HG02852 (cell line): ENCODE results near the gene APOL3.
"Not testable (repeated sequence)": the region's sequence is repeated elsewhere in the genome, so short reads cannot be mapped to it uniquely, and the experiment has no call there.

Source experiments
- ATAC-seq: cut with Tn5 transposase; IDR thresholded peaks from one replicate; pipeline ENCODE4 v1.9.1; 2021; ENCODE audit warnings: mild to moderate bottlenecking, moderate library complexity; ENCODE audit not compliant: unreplicated experiment

APOL3 gene

DNA sequence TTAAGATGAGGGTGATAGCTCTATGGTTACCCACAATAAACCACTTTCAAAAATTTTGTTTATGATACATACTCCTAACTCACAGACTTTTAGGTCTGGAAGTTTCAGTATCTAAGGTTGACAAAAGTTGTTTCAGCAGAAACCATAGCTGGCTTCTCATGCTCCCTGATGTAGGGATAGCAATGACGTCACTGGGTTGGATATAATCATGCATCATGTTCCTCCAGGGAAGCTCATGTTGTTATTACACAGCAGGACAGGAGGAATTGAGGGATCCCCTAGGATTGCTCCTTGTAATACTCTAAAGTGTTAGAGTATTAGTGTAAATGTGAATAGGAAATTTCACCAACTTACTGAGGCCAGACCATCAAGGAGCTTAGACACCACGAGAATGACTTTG is 23.6 kb downstream of the APOL3 start:
- ATAC-seq, result no peak

- ATAC-seq, result no peak
Observed at GRCh38 chr22:36136475-36136874, 24.1 kb downstream of the APOL3 start.

DNA sequence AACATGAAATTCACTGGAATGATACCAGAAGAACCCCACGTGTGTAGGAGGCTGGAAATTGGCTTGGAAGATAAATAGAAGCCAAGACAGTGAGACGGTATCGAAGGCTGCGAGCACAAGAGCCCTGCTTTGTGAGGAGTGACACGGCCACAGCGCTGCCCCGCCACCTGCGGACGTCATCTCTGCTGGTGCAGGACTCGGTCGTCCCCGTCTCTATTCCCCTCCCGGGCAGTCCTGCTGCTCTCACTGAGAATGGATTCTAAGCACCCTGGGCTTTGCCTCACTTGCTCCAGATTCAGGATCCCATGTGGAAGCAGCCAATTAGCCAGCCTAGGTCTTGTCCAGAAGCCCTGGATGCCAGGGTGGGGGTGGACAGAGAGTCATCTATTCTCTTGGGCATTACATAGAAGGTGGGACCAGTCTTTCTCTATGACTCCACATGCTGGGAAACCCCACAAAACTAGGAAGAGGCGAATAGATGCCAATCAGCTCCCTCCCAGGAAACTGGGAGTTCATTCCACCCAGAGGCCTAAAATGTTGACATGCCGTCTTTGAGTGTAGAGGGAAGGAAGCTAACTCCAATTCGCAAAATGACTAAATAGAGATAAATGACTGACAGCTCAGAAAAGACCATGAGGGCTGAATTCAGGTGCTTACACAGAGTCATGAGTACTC is 25.1 kb downstream of the APOL3 start:
- no peak for ATAC-seq

DNA sequence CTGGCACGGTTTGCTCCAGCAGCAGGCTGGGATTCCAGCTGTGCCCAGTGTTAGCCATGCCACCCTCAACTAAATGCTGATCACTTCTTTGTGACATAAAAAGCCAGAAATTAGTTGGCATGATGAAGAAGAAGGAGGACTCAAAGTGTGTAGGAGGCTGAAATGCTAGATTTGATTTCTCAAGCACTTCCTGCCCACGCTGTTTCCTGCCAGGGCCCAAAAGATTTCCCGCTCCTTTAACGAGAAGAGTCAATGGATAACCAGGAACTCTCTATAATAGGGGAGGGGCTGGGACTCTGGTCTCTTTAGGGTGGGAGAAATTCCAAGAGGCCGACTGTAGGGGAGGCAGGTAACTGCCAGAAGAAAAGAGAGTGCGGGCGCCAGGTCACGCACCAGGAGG is 26.4 kb downstream of the APOL3 start:
- no peak for ATAC-seq

GRCh38 chr22:36131907-36132306 is 28.6 kb downstream of the APOL3 start:
- ATAC-seq, result no peak

- no peak for ATAC-seq
Observed at GRCh38 chr22:36129486-36130388, 30.8 kb downstream of the APOL3 start.

GRCh38 chr22:36129071-36129470 is 31.5 kb downstream of the APOL3 start:
- no peak for ATAC-seq

GRCh38 chr22:36125994-36126531 is 34.5 kb downstream of the APOL3 start:
- ATAC-seq, result no peak

DNA sequence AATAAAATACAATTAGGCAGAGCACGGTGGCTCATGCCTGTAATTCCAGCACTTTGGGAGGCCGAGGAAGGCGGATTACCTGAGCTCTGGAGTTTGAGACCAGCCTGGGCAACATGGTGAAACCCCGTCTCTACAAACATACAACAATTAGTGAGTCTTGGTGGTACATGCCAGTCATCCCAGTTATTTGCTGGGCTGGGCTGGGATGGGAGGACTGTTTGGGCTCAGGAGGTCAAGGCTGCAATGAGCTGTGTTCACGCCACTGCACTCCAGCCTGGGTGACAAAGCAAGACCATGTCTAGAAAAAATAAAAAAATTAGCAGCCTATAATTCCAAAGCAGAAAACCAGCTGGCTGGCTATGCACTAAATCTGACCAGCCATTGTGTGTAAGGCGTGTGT is 35.1 kb downstream of the APOL3 start:
- no peak for ATAC-seq

DNA sequence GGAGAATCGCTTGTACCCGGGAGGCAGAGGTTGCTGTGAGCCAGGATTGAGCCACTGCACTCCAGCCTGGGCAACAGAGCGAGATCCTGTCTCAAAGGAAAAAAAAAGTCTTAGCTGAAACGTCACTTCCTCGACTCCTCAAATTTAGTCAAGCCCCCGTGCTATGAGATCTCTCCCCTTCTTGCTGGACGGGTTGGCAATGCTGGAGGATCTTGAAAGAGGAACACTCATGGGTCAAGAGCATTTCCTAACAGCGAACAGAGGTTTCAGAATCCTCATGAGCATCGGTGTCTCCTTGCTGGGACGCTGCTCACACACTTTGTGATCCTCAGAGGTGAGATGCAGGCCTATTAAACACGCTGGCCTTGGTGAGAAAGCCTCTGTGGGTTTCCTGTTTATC is 35.9 kb downstream of the APOL3 start:
- ATAC-seq, result no peak

DNA sequence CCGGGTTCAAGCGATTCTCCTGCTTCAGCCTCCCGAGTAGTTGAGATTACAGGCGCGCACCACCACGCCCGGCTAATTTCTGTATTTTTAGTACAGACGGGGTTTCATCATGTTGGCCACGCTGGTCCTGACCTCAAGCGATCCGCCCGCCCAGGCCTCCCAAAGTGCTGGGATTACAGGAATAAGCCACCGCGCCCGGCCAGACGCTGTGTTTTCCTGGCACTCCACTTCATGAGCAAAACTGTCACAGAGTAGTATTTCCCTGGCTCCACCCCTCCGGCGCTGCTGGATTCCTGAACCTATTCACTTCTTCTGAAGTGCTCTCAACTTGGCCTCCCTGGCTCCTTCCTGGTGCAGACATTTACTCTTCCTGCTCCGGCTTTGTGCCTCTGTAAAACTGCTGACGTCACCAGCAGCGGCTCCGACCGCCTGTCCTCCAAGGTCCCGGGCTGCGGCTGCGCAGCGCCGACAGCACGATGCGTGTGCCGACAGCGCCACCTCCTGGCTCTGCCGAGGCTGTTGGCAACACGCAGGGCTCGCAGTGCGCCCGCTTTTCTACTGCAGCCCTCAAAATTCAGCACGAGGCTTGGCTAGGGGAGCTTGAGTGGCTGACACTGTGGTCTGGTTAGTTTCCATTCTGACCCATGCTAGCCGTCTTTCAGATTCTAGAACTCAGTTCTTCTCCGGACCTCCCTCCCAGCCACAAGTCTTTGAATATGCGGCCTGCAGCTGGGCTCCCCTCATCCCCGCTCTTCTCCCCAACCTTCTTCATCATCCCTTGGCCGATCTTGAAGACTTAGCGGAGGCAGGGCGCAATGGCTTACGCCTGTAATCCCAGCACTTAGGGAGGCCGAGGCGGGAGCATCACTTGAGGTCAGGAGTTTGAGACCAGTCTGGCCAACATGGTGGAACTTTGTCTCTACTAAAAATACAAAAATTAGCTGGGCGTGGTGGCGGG is 36.6 kb downstream of the APOL3 start:
- ATAC-seq, result no peak

DNA sequence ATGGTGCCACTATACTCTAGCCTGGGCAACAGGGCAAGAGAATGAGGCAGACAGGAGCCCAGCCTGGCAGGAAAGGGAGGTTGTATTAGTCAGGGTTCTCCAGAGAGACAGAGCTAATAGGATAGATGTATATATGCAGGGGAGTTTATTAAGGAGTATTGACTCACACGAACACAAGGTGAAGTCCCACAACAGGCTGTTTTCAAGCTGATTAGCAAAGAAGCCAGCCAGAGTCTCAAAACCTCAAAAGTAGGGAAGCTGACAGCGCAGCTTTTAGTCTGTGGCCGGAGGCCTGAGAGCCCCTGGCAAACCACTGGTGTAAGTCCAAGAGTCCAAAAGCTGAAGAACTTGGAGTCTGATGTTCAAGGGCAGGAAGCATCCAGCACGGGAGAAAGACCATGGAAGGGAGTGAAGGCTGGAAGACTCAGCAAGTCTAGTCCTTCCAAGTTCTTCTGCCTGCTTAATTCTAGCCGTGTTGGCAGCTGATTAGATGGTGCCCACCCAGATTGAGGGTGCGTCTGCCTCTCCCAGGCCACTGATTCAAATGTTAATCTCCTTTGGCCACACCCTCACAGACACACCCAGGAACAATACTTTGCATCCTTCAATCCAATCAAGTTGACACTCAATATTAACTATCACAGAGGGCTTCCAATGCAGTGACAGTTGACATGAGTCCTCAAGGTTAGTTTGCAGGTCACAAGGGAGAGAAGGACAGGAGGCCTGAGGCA is 39.8 kb downstream of the APOL3 start:
- ATAC-seq, result not testable (repeated sequence)

- ATAC-seq, result no peak
Observed at GRCh38 chr22:36117053-36117554, 43.5 kb downstream of the APOL3 start.

DNA sequence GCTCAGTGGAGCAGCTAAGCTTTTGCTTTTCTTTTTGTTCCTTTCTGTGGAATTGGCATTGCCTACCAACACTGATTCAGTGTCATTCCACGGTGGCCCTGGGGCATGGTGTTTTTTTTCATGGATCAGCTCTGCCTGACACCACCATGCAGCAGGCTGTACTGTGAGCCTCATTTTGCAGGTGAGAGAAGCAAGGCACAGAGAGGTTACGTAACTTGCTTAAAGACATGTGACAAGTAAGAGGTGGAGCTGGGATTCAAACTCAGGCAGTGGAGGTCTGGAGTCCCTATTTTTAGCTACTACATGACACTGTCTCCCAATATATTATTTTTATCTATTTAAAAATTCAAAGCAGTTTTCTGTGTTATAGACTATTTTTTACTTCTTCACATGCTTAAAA is 44.4 kb downstream of the APOL3 start:
- no peak for ATAC-seq

DNA sequence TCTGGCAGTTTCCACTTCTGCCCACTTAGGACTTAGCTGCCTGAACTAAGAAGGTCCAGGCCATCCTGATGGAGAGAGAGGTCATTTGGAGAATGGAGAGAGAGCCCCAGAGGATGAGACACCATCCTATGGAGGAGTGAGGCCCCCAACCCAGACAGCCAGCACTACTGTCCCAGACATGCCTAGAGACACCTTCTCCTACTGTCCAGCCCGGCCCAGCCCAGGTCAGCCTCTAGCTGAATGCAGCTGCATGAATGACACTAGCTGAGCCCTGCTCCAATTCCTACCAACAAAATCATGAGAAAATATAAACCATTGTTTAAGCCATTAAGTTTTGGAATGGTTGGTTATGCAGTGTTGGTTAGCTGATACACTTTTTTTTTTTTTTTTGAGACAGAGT is 47.4 kb downstream of the APOL3 start:
- ATAC-seq, result no peak

DNA sequence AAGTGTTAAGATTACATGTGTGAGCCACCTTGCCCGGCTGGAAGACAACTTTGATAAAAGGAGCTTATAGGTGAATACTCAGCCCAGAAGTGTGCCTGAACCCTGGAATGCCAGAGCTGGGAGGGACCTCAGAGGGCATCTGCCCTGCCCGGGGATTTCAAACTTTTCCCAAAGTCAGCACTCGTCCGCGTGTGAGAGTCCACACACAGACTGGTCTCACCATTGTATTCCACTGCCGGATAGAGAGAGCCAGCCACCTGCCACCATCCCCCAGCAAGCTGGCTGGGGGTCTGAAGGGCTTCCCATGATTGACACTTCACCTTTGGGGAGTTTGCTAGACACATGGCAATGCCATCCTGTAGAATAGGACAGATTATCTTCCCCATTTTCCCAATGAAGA is 49.2 kb downstream of the APOL3 start:
- ATAC-seq, result no peak

DNA sequence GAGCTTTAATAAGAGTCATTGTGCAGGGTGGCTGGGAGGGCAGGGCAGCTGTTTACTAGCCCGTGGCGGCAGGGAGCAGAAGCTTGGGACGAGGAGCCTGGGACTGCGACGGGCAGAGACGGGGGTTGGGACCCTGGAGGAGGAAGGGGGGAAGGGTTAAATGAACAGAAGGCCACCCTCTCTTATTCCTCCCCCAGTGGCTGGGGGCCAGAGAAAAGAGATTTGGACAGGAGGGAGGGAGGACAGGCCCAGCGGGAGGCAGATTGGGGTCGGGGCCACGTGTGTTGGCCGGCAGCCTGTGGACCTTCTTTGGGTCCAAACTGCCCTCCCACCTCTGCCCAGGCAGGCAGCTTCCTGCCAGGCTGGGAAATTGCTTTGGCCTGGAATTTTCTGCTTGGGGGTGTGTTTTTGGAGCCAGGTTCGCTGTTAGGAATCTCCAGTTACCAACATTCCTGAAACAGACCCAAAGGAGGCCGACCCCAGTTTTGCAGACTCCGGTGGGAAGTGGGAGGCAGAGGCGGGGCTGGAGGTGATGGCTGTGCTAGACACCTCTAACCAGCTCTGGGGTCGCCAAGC is 50.2 kb downstream of the APOL3 start:
- no peak for ATAC-seq

DNA sequence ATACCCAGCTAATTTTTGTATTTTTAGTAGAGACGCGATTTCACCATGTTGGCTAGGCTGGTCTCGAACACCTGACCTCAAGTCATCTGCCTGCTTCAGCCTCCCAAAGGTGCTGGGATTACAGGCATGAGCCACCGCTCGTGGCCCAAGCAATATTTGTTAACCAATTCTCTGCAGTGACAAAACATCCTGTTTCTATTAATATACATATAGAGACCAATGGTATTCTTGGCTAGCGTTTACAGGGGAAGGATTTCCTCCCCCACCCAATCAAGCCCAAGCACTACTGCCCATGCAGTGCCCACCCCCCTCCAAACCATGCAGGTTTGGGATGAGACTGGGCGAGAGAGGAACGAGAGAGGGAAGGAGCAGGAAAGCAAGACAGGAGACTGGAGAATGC is 53.1 kb downstream of the APOL3 start:
- ATAC-seq, result no peak

- ATAC-seq, result no peak
Observed at GRCh38 chr22:36106910-36107309, 53.6 kb downstream of the APOL3 start.

DNA sequence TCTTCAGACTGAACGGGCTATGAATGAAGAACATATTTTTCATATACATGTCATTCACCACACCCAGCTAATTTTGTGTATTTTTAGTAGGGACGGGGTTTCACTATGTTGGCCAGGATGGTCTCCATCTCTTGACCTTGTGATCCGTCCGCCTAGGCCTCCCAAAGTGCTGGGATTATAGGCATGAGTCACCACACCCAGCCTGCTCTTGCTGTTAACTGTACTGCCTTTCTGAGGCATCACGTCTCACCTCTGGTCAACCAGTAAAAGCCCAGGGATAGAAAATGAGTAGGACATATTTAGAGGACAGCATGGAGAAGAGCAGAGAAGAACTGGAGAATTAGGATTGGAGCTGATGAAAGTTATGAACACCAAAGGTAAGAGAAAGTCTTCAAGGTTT is 55.6 kb downstream of the APOL3 start:
- ATAC-seq, result no peak
